ENCODE measurements around the gene TNFSF4.
"Not testable (repeated sequence)": the region's sequence is repeated elsewhere in the genome, so short reads cannot be mapped to it uniquely, and the experiment has no call there.

Gene TNFSF4

DNA sequence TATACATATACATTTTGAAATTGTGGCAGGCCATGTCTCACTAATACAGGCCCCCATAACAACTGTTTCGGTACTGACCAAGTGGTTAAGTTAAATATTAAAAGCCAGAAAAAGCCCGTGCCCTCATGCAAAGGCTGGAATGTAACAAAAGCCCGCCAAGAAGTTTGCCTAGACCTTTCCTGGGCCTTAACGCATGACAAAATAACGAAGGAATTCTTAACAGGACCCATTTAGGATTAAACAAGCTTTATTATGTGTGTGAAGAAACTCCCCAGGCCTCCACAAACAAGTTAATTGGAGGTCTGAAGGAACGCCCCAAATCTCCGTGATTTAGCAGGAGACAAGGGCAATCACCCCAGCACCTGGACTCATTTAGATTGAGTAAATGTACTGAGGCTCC is 42.4 kb downstream of the TNFSF4 start:
- FAIRE-seq (no peak), DNase-seq (ENCODE audit: insufficient read length, low spot score) (no peak)
- TF ChIP-seq, protein P1, sequence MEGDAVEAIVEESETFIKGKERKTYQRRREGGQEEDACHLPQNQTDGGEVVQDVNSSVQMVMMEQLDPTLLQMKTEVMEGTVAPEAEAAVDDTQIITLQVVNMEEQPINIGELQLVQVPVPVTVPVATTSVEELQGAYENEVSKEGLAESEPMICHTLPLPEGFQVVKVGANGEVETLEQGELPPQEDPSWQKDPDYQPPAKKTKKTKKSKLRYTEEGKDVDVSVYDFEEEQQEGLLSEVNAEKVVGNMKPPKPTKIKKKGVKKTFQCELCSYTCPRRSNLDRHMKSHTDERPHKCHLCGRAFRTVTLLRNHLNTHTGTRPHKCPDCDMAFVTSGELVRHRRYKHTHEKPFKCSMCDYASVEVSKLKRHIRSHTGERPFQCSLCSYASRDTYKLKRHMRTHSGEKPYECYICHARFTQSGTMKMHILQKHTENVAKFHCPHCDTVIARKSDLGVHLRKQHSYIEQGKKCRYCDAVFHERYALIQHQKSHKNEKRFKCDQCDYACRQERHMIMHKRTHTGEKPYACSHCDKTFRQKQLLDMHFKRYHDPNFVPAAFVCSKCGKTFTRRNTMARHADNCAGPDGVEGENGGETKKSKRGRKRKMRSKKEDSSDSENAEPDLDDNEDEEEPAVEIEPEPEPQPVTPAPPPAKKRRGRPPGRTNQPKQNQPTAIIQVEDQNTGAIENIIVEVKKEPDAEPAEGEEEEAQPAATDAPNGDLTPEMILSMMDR (IDR thresholded peaks at IDR 0.05; ENCODE audit: insufficient read depth, missing control alignments), result no peak

GRCh38 chr1:173164178-173164577 is 43.0 kb downstream of the TNFSF4 start:
- no peak for FAIRE-seq
- no peak for DNase-seq (ENCODE audit: insufficient read length, low spot score)

GRCh38 chr1:173163222-173163621 is 43.9 kb downstream of the TNFSF4 start:
- TF ChIP-seq, protein P1 (IDR thresholded peaks at IDR 0.05; ENCODE audit: insufficient read depth, missing control alignments), result no peak
- no peak for FAIRE-seq
- DNase-seq (ENCODE audit: insufficient read length, low spot score), result no peak

More at GRCh38 chr1:173164178-173164577, 43.0 kb downstream of the TNFSF4 start:
- TF ChIP-seq, protein P1 (IDR thresholded peaks at IDR 0.05; ENCODE audit: insufficient read depth, missing control alignments), result no peak

DNA sequence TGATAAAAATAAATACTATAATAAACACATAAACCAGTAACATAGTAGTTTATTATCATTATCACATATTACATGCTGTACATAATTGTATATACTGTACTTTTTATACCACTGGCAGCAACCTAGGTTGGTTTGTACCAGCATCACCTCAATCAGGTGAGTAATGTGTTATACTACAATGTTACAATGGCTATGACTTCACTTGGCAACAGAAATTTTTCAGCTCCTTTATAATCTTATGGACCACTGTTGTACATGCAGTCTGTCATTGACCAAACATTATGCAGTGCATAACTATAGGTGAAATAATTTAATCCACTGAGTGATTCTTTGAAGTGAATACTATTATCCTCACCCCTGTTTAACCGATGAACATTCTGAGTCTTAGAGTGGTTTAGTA is 44.5 kb downstream of the TNFSF4 start:
- DNase-seq (ENCODE audit: insufficient read length, low spot score), result no peak
- TF ChIP-seq, protein P1 (IDR thresholded peaks at IDR 0.05; ENCODE audit: insufficient read depth, missing control alignments), result no peak
- FAIRE-seq, result peak; percentile 29

DNA sequence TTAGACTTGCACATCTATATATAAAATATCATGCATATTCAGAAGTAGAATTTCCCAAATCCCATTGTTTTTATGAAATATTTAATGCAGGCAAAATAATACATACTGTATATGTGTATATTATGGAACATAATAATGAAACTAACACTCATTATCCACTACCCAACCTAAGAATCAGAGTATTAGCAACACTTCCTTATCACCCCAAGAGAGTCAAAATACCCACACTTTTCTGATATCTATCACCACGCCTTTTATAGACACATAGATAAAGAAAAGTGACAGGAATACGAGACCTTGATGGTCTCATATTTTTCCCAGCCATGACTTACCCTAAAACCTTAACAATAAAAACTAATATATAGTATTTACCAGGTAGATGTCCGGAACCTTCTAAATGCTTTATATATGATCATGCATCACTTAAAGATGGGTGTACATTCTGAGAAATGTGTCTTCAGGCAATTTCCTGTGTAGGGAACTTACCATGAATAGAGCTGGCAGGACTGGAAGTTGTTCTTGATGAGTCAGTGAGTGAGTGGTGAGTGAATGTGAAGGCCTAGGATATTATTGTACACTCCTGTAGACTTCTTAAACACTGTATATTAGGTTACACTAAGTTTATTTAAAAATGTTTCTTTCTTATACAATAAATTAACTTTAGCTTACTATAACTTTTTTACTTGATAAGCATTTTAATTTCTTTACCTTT is 45.5 kb downstream of the TNFSF4 start:
- TF ChIP-seq, protein P1 (IDR thresholded peaks at IDR 0.05; ENCODE audit: insufficient read depth, missing control alignments), result no peak
- no peak for FAIRE-seq
- no peak for DNase-seq (ENCODE audit: insufficient read length, low spot score)

DNA sequence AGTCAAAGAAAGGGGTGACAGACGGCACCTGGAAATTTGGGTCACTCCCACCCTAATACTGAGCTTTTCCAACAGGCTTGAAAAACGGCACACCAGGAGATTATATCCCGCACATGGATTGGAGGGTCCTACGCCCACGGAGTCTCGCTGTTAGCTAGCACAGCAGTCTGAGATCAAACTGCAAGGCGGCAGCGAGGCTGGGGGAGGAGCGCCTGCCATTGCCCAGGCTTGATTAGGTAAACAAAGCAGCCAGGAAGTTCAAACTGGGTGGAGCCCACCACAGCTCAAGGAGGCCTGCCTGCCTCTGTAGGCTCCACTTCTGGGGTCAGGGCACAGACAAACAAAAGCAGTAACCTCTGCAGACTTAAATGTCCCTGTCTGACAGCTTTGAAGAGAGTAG is 53.2 kb downstream of the TNFSF4 start:
- not testable (repeated sequence) for FAIRE-seq; DNase-seq (ENCODE audit: insufficient read length, low spot score)

DNA sequence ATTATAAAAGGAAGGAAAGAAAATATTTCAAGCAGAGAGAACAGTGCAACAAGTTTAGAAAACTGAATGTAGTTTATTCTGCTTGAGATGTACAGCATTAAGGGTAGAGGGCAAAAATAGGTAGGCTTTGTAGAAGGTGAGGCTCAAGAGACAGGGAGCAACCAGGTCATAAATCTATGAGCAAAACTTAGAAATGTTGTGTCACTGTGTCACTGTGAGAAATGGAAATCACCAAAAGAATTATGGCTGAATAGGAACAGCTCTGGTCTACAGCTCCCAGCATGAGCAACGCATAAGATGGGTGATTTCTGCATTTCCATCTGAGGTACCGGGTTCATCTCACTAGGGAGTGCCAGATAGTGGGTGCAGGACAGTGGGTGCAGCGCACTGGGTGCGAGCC is 53.6 kb downstream of the TNFSF4 start:
- no peak for DNase-seq (ENCODE audit: insufficient read length, low spot score)
- TF ChIP-seq, protein P1 (IDR thresholded peaks at IDR 0.05; ENCODE audit: insufficient read depth, missing control alignments), result no peak
- FAIRE-seq, result no peak
